Stomach (tissue), 9 donors: ENCODE results near the gene SLC35E1. TPM values are rescaled to one million over a fixed set of nuclear protein-coding genes. Genes with fewer than 3 reads are reported as not detected.

ENCODE experiments used
- DNase-seq, 2 donors: peaks; one replicate each; pipeline versions ENCODE4 v3.0.0 to v3.0.0-alpha.2; 2013 to 2019
- H3K27ac ChIP-seq, 5 donors: fragments of 200-600 bp in 4 of 5; sonication (generic) in 4 of 5; one replicate each; pipeline ENCODE4 v1.5.1; 2013 to 2019; ENCODE audit warnings: mild to moderate bottlenecking in 1 of 5, moderate library complexity in 1 of 5
- H3K27me3 ChIP-seq, 3 donors: fragments of 200-600 bp; sonication (generic); one replicate each; pipeline ENCODE4 v1.5.1; 2017 to 2019; ENCODE audit warnings: mixed run types in 1 of 3
- H3K36me3 ChIP-seq, 4 donors: fragments of 200-600 bp; sonication (generic); 1 replicate in 3 of 4; 2 replicates in 1 of 4; pipeline ENCODE4 v1.5.1; 2016 to 2019
- H3K4me1 ChIP-seq, 4 donors: fragments of 200-600 bp; sonication (generic); one replicate each; pipeline ENCODE4 v1.5.1; 2016 to 2019
- H3K4me3 ChIP-seq, 4 donors: fragments of 200-600 bp; sonication (generic) in 3 of 4; one replicate each; pipeline ENCODE4 v1.5.1; 2016 to 2019; ENCODE audit warnings: mild to moderate bottlenecking in 1 of 4
- H3K9me3 ChIP-seq, 4 donors: fragments of 200-600 bp; sonication (generic); one replicate each; pipeline ENCODE4 v1.5.1; 2016 to 2019
- EP300 ChIP-seq: sonication (generic); formaldehyde crosslinking; IDR thresholded peaks from one replicate; pipeline ENCODE4 v1.6.1; 2017; ENCODE audit warnings: antibody characterized with exemption
- POLR2A ChIP-seq, 4 donors: fragments of 450-650 bp; IDR thresholded peaks; one replicate each; pipeline ENCODE4 v1.6.1; 2016; ENCODE audit warnings: antibody characterized with exemption in 4 of 4, control low read depth in 2 of 4, mild to moderate bottlenecking in 1 of 4, moderate library complexity in 1 of 4
- POLR2AphosphoS5 ChIP-seq, 3 donors: sonication (generic); formaldehyde crosslinking; IDR thresholded peaks; one replicate each; pipeline ENCODE4 v1.6.1; 2016; ENCODE audit warnings: antibody characterized with exemption in 3 of 3
- WGBS, 5 donors: extraction: QIAGEN DNeasy Blood & Tissue Kit in 3 of 5; methylation state at CpG; one replicate each; pipeline versions ENCODE4 v1.1.5 to v1.1.7; 2013 to 2018; 5-methylcytosine and 5-hydroxymethylcytosine counted together
- intact Hi-C: fragments of 100-400 bp; cut with DNase I; formaldehyde crosslinking; loops from one replicate; pipeline ENCODE4 v1.15.1; 2023; ENCODE audit warnings: low total_unique reads
- polyA plus RNA-seq, 3 donors: library from polyadenylated mRNA; stranded (reverse); fragments of 200-250 nt; gene quantifications; one replicate each; pipeline ENCODE4 v1.2.3, GENCODE V29; 2013
- total RNA-seq, 5 donors: library from RNA; depleted of rRNA; stranded (reverse); fragments of >200 nt; gene quantifications; one replicate each; pipeline versions ENCODE4 v1.1.0 to v1.2.3, GENCODE V29; 2014 to 2016
- TF ChIP-seq, protein P1 (sequence below), 7 experiments: fragments of 450-650 bp in 4 of 7; fragments of 200-600 bp in 3 of 7; sonication (generic) in 3 of 7; IDR thresholded peaks; one replicate each; pipeline ENCODE4 v1.5.1; 2016 to 2019; ENCODE audit warnings: antibody characterized with exemption in 7 of 7, control low read depth in 2 of 7, mild to moderate bottlenecking in 1 of 7
- donor health status: healthy with polysubstance abuse.
- donor health status: Bipolar disorder and iron deficiency.
- donor health status: healthy.

The SLC35E1 gene
- total and polyA plus RNA-seq, 8 donors: 16.2 to 63.7 (median 27.7) TPM

DNA sequence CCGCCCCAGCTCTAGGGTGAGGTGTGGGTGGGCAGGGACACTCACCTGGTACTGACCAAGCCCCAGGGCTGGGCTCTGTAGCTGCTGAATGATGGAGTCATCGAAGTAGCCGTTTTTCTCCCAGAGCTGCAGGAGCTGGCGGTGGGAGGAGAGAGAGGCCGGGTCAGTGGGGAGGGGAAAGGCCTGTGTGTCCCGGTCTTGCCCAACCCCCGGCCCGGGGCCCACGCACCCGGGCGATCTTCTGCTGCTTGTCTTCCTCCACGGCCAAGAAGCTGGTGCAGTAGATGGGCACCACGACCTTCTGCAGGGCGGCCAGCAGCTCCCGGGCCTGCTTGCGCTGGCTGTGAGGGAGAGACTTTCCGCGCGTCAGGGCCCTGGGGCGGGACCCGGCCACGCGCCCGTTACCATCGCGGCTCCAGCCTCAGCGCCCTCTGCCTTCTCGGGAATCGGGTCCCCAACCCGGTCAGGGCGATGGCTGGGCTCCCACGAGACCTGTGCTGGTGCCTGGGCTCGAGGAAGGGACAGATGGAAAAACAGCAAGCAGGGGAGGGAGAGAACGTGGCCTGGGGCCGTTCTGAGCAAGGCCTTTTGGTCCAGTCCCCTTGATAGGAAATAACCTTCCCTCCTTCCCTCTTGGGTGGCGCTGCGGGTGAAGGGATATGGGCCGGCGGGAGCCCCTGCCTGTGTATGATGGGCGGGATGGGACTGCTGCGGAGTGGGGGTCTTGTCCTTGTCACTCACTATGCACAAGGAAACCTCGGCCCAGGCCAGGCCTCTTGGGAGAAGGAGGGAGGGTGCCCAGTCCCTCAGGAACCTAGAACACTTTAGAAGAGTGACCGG is 41.5 kb downstream of the SLC35E1 start:
- Histone ChIP-seq H3K27me3 (no peaks in the 10 kb centered on the region), H3K4me3 (no peak overlapping the region), H3K4me1 (peaks cover 0 to 6% (median 0%) of the 10 kb centered on the region in 4 donors), H3K36me3 (peaks cover 98 to 100% (median 100%) of the 10 kb centered on the region in 4 donors), H3K27ac (no peak overlapping the region), H3K9me3 (no peaks in the 10 kb centered on the region)
- 93 to 94% (median 94%) methylated on average over 37 to 43 of the region's 43 CpGs for WGBS, 5 donors
- DNase-seq: no peak
- intact Hi-C loops: no loop called here
- no peak for TF ChIP-seq EP300
- TF ChIP-seq POLR2AphosphoS5 (IDR thresholded peaks at IDR 0.05): no peak
- no peak for TF ChIP-seq POLR2A (IDR thresholded peaks at IDR 0.05)
- TF ChIP-seq, protein P1, sequence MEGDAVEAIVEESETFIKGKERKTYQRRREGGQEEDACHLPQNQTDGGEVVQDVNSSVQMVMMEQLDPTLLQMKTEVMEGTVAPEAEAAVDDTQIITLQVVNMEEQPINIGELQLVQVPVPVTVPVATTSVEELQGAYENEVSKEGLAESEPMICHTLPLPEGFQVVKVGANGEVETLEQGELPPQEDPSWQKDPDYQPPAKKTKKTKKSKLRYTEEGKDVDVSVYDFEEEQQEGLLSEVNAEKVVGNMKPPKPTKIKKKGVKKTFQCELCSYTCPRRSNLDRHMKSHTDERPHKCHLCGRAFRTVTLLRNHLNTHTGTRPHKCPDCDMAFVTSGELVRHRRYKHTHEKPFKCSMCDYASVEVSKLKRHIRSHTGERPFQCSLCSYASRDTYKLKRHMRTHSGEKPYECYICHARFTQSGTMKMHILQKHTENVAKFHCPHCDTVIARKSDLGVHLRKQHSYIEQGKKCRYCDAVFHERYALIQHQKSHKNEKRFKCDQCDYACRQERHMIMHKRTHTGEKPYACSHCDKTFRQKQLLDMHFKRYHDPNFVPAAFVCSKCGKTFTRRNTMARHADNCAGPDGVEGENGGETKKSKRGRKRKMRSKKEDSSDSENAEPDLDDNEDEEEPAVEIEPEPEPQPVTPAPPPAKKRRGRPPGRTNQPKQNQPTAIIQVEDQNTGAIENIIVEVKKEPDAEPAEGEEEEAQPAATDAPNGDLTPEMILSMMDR (IDR thresholded peaks at IDR 0.05): no peak

DNA sequence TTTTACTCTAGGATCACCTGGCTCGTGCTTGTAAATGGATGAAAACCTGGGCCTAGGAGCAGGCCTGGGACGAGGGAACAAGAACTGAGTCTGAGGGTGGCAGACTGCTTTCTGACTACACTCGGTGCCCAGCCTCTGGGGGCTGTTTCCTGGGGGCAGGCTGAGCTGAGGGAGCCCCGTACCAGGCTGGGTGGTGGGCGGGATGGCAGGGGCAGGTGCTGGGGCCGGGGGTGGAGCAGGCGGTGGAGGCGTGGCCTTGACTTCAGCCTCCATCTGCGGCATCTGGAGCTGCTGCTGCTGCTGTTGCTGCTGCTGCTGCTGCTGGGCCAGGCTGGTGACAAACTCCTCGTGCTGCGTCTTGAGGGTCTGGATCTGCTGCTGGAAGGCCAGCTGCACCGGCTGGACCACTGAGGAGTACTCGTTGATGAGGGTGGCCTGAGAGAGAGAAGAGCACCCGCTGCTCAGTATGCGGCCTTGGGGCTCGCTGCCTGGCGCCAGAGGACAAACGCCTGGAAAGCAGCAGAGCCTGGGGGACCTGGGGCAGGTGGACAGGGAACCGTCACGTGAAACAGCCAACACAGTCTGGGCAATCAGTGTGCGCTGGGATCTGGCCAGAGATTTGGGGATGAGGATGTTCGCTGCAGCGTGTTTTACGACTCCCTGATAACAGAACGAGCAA is 42.6 kb downstream of the SLC35E1 start:
- H3K4me3 ChIP-seq: no peak overlapping the region
- intact Hi-C loops: no loop called here
- H3K4me1 ChIP-seq: peaks cover 0 to 6% (median 0%) of the 10 kb centered on the region in 4 donors
- H3K9me3 ChIP-seq: no peaks in the 10 kb centered on the region
- H3K27ac ChIP-seq: no peak overlapping the region
- peaks cover 99 to 100% (median 100%) of the 10 kb centered on the region in 4 donors for H3K36me3 ChIP-seq
- H3K27me3 ChIP-seq: no peaks in the 10 kb centered on the region
- TF ChIP-seq POLR2A (IDR thresholded peaks at IDR 0.05): no peak
- no peak for TF ChIP-seq POLR2AphosphoS5 (IDR thresholded peaks at IDR 0.05)
- TF ChIP-seq, protein P1 (IDR thresholded peaks at IDR 0.05): no peak
- TF ChIP-seq EP300: no peak
- no peak for DNase-seq
- WGBS, 5 donors: 90 to 91% (median 90%) methylated on average over 23 to 25 of the region's 25 CpGs

DNA sequence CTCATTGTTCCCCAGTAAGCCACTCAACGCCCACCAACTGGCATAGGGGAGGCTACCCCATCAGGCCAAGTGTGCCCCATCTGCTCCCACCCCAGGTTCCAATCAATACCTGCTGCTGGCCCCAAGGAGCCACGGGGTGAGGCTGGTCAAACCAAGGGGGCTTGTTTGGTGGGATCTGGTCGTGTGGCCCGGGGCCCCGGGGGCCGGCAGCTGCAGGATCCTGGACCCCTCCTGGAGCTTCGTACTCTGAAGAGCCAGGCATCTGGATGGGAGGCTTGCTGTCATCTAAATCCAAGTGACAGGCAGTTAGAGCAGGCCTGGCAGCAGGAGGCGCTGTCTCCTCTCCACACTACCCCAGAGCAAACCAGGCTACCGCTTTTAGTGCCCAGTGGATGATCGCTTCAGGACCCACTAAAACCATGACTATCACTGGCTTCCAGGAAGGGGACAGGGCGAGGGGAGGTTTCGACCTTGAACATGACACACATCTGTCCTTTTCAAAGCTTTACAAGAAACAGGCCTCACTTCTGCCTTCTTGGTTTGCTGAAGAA is 44.2 kb downstream of the SLC35E1 start:
- Histone ChIP-seq H3K9me3 (no peaks in the 10 kb centered on the region), H3K4me3 (no peak overlapping the region), H3K36me3 (peaks cover 100% of the 10 kb centered on the region in 4 donors), H3K27ac (no peak overlapping the region), H3K4me1 (peaks cover 0 to 6% (median 0%) of the 10 kb centered on the region in 4 donors), H3K27me3 (no peaks in the 10 kb centered on the region)
- intact Hi-C loops: no loop called here
- DNase-seq: peak; percentile 41
- no peak for TF ChIP-seq POLR2AphosphoS5 (IDR thresholded peaks at IDR 0.05)
- TF ChIP-seq, protein P1 (IDR thresholded peaks at IDR 0.05): peak in 3 of 7 experiments; percentile 8 to 23 (median 10)
- 85 to 91% (median 89%) methylated on average over 12 of the region's 12 CpGs for WGBS, 5 donors

DNA sequence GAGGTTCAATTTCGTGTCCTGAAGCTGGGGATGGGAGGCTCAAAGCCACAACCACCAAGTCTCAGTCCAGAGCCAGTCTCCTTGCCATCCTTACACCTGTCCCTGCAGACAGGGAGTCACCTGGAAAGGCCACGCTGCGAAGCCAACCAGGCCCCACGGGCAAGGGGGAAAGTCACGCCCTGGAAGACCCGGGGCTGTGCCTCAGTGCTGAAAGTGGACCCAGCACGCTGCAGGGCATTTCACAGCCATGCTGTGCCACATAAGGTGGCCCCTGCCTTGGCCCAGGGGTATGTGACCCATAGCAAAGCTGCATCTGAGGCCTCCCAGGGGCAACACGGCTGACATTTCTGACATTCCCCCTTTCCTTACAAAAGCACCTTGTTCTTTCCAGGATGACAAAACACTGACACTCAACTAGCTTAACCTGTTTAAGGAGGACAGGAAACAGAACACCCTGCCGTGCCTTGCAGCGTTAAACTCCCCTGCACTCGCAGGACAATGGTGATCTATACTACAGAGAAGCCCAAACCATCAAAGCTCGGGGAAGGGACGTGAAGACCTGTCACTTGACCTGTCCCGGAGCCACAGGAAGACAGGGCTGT is 44.8 kb downstream of the SLC35E1 start:
- intact Hi-C loops: no loop called here
- no peak for DNase-seq
- 75 to 82% (median 80%) methylated on average over 9 to 14 of the region's 14 CpGs for WGBS, 5 donors
- peaks cover 100% of the 10 kb centered on the region in 4 donors for H3K36me3 ChIP-seq
- H3K9me3 ChIP-seq: no peaks in the 10 kb centered on the region
- peaks cover 0 to 6% (median 0%) of the 10 kb centered on the region in 4 donors for H3K4me1 ChIP-seq
- no peak overlapping the region for H3K27ac ChIP-seq
- TF ChIP-seq EP300: no peak
- TF ChIP-seq POLR2A (IDR thresholded peaks at IDR 0.05): no peak
- TF ChIP-seq POLR2AphosphoS5 (IDR thresholded peaks at IDR 0.05): no peak
- TF ChIP-seq, protein P1 (IDR thresholded peaks at IDR 0.05): no peak
- H3K4me3 ChIP-seq: no peak overlapping the region
- H3K27me3 ChIP-seq: no peaks in the 10 kb centered on the region
